NCI-H128 (cell line): ENCODE results near the gene KRT31.
"Not testable (repeated sequence)": the region's sequence is repeated elsewhere in the genome, so short reads cannot be mapped to it uniquely, and the experiment has no call there.

ENCODE experiments used
- DNase-seq: peaks from one replicate; lab custom pipeline; 2025; ENCODE audit not compliant: unreplicated experiment; lab: John Stamatoyannopoulos, UW

The KRT31 gene

GRCh38 chr17:41347869-41348760, 49.3 kb downstream of the KRT31 start:
- no peak for DNase-seq

GRCh38 chr17:41346421-41346820, 51.0 kb downstream of the KRT31 start:
- DNase-seq, result not testable (repeated sequence)

- DNase-seq, result no peak
Observed at GRCh38 chr17:41345992-41346391, 51.4 kb downstream of the KRT31 start.
